Stimulated activated naive B cell treated with anti-CD40 and anti-IgM and Interleukin-4, amounts not matched to agents 10 μg/mL and 1 μg/mL and 100 μg/mL, for 72 hours (primary cell): Measurements from ENCODE around the gene NDUFS8.

ENCODE experiments used
- ATAC-seq, 2 donors: fragments of 150-1000 bp; cut with Tn5 transposase; replicated peaks; 2 replicates each; pipeline ENCODE4 v1.10.0; 2021; ENCODE audit warnings: moderate library complexity in 1 of 2
- DNase-seq: peaks from one replicate; pipeline ENCODE4 v3.0.0; 2021
- H3K27ac Mint-ChIP-seq: one replicate; pipeline ENCODE4 v1.8.0; 2022; ENCODE audit warnings: mild to moderate bottlenecking, mixed read lengths
- H3K27me3 Mint-ChIP-seq, 2 donors: one replicate each; pipeline ENCODE4 v1.8.0; 2022; ENCODE audit warnings: mixed read lengths in 2 of 2
- H3K36me3 Mint-ChIP-seq, 2 donors: one replicate each; pipeline ENCODE4 v1.8.0; 2022; ENCODE audit warnings: mixed read lengths in 2 of 2, mild to moderate bottlenecking in 1 of 2
- H3K4me1 Mint-ChIP-seq, 2 donors: one replicate each; pipeline ENCODE4 v1.8.0; 2022; ENCODE audit warnings: mixed read lengths in 2 of 2, mild to moderate bottlenecking in 1 of 2
- H3K4me3 Mint-ChIP-seq, 2 donors: one replicate each; pipeline ENCODE4 v1.8.0; 2022; ENCODE audit warnings: mild to moderate bottlenecking in 2 of 2, mixed read lengths in 2 of 2, moderate library complexity in 1 of 2
- H3K9me3 Mint-ChIP-seq, 2 donors: one replicate each; pipeline ENCODE4 v1.8.0; 2022; ENCODE audit warnings: mixed read lengths in 2 of 2, mild to moderate bottlenecking in 1 of 2

Gene NDUFS8

DNA sequence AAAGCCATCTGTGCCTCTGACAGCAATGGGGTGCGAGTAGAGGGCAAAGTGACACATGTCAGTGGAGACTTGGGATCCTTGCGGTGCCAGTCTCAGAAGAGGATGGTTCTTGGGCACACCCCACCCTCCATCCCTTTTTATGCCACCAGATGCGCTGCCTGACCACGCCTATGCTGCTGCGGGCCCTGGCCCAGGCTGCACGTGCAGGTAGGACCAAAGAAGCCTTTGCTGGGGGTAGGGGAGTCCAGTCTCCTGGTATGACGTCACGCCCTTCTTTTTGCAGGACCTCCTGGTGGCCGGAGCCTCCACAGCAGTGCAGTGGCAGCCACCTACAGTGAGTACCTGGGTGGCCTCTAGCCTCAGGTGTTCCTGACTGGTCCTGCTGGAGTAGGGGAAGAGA lies 1.5 kb downstream of the NDUFS8 start:
- H3K27ac Mint-ChIP-seq: no peak overlapping the region
- DNase-seq (no peak), ATAC-seq (no peak)
- H3K4me3 Mint-ChIP-seq: peak overlapping the region; percentile 88 to 95
- peaks cover 17 to 19% of the 10 kb centered on the region in 2 donors for H3K36me3 Mint-ChIP-seq
- H3K27me3 Mint-ChIP-seq: no peaks in the 10 kb centered on the region
- no peaks in the 10 kb centered on the region for H3K9me3 Mint-ChIP-seq
- peaks cover 19 to 38% of the 10 kb centered on the region in 2 donors for H3K4me1 Mint-ChIP-seq

- no peaks in the 10 kb centered on the region for H3K27me3 Mint-ChIP-seq
- no peak overlapping the region for H3K27ac Mint-ChIP-seq
- ATAC-seq (no peak), DNase-seq (no peak)
- peaks cover 22 to 45% of the 10 kb centered on the region in 2 donors for H3K4me1 Mint-ChIP-seq
- no peaks in the 10 kb centered on the region for H3K9me3 Mint-ChIP-seq
- H3K36me3 Mint-ChIP-seq: peaks cover 18% of the 10 kb centered on the region in 2 donors
- H3K4me3 Mint-ChIP-seq: no peak overlapping the region
Observed at GRCh38 chr11:68032997-68033707, 2.7 kb downstream of the NDUFS8 start.

DNA sequence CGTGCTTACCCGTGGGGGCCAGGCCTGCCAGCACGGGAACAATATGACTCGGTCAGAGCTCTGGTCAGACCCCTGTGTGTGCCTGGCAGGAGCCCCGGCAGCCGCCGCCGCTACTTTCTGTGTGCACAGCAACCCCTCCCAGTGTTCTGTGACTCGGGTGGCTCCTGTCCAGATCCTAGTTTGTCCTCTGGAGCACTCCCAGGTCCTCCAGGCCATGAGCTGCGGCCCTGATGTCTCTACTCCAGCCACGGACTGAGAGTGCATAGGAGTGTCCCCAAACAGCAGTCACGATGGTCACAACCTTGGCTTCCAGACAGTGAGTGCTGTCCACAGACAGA lies 3.2 kb downstream of the NDUFS8 start:
- Mint-ChIP-seq H3K27ac (no peak overlapping the region), H3K27me3 (no peaks in the 10 kb centered on the region), H3K4me1 (peaks cover 22 to 49% of the 10 kb centered on the region in 2 donors), H3K4me3 (no peak overlapping the region), H3K36me3 (peaks cover 18% of the 10 kb centered on the region in 2 donors), H3K9me3 (no peaks in the 10 kb centered on the region)
- DNase-seq (no peak), ATAC-seq (no peak)

DNA sequence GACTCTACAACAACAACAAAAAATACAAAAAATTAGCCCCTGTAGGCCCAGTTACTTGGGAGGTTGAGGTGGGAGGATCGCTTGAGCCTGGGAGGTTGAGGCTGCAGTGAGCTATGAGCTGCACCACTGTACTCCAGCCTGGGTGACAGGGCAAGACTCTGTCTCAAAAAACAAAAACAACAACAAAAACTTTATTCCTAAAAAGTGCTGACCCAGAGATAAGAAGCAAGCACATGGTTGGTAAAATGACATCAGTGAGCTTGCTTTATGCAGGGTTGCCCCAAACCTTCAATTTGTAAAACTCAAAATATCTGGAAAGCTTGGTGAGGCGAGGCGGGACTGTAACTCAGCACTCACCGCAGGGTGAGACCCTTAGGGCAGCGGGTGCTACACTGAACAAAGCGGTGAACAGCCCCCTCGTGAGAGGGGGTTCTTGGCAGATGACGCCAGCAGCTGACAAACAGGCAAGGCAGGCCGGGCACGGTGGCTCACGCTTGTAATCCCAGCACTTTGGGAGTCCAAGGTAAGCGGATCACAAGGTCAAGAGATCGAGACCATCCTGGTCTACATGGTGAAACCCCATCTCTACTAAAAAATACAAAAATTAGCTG lies 4.9 kb downstream of the NDUFS8 start:
- no peaks in the 10 kb centered on the region for H3K9me3 Mint-ChIP-seq
- no peak for DNase-seq
- no peak for ATAC-seq
- peaks cover 15 to 21% of the 10 kb centered on the region in 2 donors for H3K36me3 Mint-ChIP-seq
- no peak overlapping the region for H3K27ac Mint-ChIP-seq
- no peak overlapping the region for H3K4me3 Mint-ChIP-seq
- H3K27me3 Mint-ChIP-seq: no peaks in the 10 kb centered on the region
- peaks cover 15 to 46% of the 10 kb centered on the region in 2 donors for H3K4me1 Mint-ChIP-seq

DNA sequence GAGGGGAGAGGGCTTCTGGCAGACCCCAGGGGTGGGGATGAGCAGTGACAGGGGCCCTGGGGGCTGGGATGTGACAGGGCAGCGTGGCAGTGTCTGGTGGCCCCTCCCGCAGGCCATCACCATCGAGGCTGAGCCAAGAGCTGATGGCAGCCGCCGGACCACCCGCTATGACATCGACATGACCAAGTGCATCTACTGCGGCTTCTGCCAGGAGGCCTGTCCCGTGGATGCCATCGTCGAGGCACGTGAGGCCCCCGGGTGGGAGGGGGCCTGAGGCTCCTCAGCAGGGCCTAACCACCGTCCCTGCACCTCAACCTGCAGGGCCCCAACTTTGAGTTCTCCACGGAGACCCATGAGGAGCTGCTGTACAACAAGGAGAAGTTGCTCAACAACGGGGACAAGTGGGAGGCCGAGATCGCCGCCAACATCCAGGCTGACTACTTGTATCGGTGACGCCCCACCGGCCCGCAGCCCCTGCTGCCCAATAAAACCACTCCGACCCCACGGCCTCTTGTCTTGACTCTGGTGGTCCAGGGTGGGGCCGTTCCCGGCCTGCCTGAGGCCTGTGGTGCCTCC lies 5.7 kb downstream of the NDUFS8 start:
- H3K27me3 Mint-ChIP-seq: no peaks in the 10 kb centered on the region
- peaks cover 18 to 48% of the 10 kb centered on the region in 2 donors for H3K4me1 Mint-ChIP-seq
- DNase-seq: no peak
- H3K27ac Mint-ChIP-seq: peak overlapping the region; percentile 92
- ATAC-seq: no peak
- H3K36me3 Mint-ChIP-seq: peaks cover 19 to 25% of the 10 kb centered on the region in 2 donors
- no peaks in the 10 kb centered on the region for H3K9me3 Mint-ChIP-seq
- H3K4me3 Mint-ChIP-seq: no peak overlapping the region

DNA sequence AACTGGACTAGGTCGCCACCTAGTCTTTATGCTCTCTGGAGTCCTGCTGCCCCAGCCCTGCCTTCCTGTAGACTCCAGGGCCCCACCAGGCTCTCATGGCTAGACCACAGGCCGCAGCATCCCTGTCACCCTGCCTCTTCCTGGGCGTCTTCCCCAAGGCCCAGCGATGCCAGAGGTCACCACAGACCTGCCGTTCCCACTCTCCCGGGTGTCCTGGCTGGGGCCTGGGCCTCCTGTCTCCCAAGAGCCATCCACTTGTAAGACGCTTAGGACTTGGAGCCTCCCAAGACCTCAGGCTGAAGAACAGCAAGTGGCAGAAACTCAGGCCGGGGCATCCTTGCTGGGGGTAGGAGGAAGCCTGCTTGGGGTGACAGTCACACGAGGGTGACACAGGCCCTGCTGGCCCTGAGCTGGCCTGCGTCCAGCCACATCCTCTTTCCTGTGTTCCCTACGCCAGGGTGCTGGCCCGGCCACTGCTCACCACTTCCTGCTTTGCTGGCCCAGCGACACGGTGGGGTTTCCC lies 6.3 kb downstream of the NDUFS8 start:
- Mint-ChIP-seq H3K36me3 (peaks cover 18 to 25% of the 10 kb centered on the region in 2 donors), H3K4me1 (peaks cover 16 to 47% of the 10 kb centered on the region in 2 donors), H3K9me3 (no peaks in the 10 kb centered on the region), H3K27me3 (no peaks in the 10 kb centered on the region), H3K4me3 (peak overlapping the region in 1 of 2 donors; percentile 25), H3K27ac (peak overlapping the region; percentile 92)
- ATAC-seq (peak; percentile 19 to 24), DNase-seq (no peak)

GRCh38 chr11:68037411-68038225 lies 7.1 kb downstream of the NDUFS8 start:
- DNase-seq: no peak
- H3K36me3 Mint-ChIP-seq: peaks cover 19 to 26% of the 10 kb centered on the region in 2 donors
- no peaks in the 10 kb centered on the region for H3K27me3 Mint-ChIP-seq
- H3K27ac Mint-ChIP-seq: peak overlapping the region; percentile 92
- peak overlapping the region in 1 of 2 donors; percentile 25 for H3K4me3 Mint-ChIP-seq
- peaks cover 17 to 46% of the 10 kb centered on the region in 2 donors for H3K4me1 Mint-ChIP-seq
- no peak for ATAC-seq
- no peaks in the 10 kb centered on the region for H3K9me3 Mint-ChIP-seq

DNA sequence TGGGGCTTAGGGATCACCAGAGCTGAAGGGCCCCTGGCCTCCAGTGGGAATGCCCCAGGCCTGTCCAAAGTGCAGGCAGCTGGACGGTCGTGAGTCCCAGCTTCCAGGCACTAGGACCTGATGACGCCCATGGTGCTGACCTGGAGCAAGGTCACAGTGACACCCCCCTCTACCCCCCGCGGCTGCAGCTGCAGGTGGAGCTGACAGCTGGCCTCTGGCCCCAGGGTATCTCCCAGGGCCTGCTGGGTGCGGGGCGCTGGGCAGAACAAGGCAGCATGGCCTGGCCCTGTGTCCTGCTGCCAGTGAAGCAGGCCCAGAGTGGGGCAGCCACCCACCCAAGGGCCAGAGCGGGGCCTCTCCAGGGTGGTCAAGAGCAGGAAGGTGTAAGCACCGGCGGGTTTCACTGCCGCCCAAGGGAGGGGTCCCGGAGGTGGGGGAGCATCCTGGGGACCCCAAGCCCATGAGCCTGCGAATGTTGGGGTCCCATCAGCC lies 7.8 kb downstream of the NDUFS8 start:
- ATAC-seq: no peak
- peaks cover 17 to 46% of the 10 kb centered on the region in 2 donors for H3K4me1 Mint-ChIP-seq
- H3K9me3 Mint-ChIP-seq: no peaks in the 10 kb centered on the region
- DNase-seq: no peak
- peaks cover 19 to 26% of the 10 kb centered on the region in 2 donors for H3K36me3 Mint-ChIP-seq
- H3K27ac Mint-ChIP-seq: no peak overlapping the region
- H3K4me3 Mint-ChIP-seq: peak overlapping the region; percentile 95 to 98
- no peaks in the 10 kb centered on the region for H3K27me3 Mint-ChIP-seq

DNA sequence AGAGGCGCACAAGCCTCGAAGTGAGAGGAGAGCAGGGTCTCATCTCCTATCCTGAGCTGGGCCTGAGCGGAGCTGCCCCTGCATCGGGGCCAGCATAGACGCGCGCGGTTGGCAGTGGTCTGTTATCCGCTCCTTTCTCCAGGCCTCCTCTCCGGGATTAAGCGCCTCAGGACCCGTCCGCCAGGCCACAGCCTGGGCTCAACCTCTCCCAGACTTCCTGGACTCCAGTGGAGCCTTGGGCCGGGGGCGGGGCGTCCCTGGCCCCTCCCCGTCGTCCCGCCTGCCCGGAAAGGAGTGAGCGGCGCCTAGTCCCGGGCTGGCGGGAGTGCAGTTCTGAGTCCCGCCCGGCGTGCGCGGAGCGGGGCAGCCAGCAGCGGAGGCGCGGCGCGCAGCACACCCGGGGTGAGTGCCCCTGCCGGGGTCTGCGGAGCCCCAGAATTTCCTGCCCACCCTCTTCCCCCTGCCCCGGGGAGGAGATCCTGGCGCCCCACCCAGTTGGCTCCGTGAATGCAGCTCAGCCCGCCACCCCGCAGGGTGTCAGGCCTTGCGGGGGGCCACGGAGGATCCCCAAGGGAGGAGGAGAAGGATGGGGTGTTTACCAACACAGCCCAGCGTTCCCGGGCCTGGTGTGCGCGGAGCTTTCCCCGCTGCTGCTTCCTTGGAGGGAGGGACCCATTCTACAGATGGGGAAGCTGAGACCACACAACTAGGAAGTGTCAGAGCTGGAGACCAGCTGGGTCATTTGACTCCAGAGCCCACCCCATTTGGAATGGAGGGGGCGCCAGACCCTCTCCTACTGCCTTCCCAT lies 8.4 kb downstream of the NDUFS8 start, which contains the start of gene TCIRG1:
Gene TCIRG1 (plus strand): TSS at position 308 of the 808 bp plus-strand sequence. CDS start 2,247 bp downstream, outside the sequence.
- Mint-ChIP-seq H3K4me3 (peak within 1 kb of the TSS; percentile 95 to 98), H3K4me1 (peaks cover 17 to 46% of the 10 kb centered on the region in 2 donors), H3K27me3 (no peaks in the 10 kb centered on the region), H3K27ac (peak within 1 kb of the TSS; percentile 97), H3K36me3 (peaks cover 15 to 24% of the 10 kb centered on the region in 2 donors), H3K9me3 (no peaks in the 10 kb centered on the region)
- ATAC-seq (peak; percentile 56 to 61), DNase-seq (peak; percentile 46)

- DNase-seq: no peak
- Mint-ChIP-seq H3K4me3 (peak overlapping the region; percentile 95 to 98), H3K36me3 (peaks cover 18 to 24% of the 10 kb centered on the region in 2 donors), H3K27ac (peak overlapping the region; percentile 97), H3K9me3 (no peaks in the 10 kb centered on the region), H3K27me3 (no peaks in the 10 kb centered on the region), H3K4me1 (peaks cover 17 to 51% of the 10 kb centered on the region in 2 donors)
- peak; percentile 21 for ATAC-seq
Observed at GRCh38 chr11:68039526-68040086, 9.1 kb downstream of the NDUFS8 start.

DNA sequence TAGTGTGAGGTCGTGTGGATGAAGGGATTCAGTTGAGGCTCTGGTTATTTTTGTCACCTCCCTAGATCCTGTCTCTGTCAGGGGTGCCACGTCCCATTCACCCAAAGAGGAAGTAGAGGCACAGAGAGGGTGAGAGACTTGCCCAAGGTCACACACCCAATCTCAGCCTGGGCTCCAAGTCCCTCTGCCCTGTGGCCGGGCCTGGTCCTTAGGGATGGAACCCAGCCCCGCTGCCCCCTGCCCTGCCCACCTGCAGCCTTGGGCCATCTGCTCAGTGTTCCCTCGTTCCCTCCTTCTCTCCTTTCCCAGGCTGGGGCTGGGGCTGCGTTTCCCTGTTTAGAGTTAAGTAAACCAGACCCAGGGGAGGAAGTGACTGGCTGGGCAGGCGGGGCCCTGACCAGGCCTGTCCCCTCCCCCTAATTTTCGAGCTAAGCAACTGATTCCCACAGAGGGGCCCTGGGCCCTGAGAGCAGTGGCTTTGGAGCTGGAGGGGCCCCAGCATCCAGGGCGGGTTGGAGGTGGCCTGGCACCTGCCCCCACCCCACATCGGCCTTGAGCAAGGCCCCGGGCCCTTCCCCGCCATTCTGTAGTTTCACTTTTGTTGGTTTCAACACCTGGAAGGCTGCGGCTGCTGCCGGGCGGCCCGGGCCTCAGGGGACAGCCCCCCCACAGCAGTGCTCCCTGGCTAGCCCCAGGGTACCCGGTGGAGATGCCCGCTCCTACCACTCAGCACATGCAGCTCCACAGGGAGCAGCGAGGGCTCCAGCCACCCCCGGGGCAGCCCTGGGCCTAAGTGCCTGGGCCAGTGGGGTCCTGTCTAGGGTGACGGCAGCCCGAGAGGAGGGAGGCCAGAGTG lies 9.8 kb downstream of the NDUFS8 start:
- Mint-ChIP-seq H3K27ac (peak overlapping the region; percentile 97), H3K4me1 (peaks cover 17 to 52% of the 10 kb centered on the region in 2 donors), H3K4me3 (peak overlapping the region; percentile 95 to 98), H3K27me3 (no peaks in the 10 kb centered on the region), H3K36me3 (peaks cover 23 to 26% of the 10 kb centered on the region in 2 donors), H3K9me3 (no peaks in the 10 kb centered on the region)
- peak; percentile 61 for DNase-seq
- ATAC-seq: peak; percentile 65 to 72

- Mint-ChIP-seq H3K4me3 (peak overlapping the region; percentile 95 to 98), H3K4me1 (peaks cover 17 to 52% of the 10 kb centered on the region in 2 donors), H3K27ac (peak overlapping the region; percentile 97), H3K27me3 (no peaks in the 10 kb centered on the region), H3K36me3 (peaks cover 29 to 30% of the 10 kb centered on the region in 2 donors), H3K9me3 (no peaks in the 10 kb centered on the region)
- no peak for ATAC-seq
- no peak for DNase-seq
Observed at GRCh38 chr11:68040957-68041591, 10.6 kb downstream of the NDUFS8 start.
